Activated T-cell treated with anti-CD3 and anti-CD28 coated beads for 24 hours (primary cell): Measurements from ENCODE around the gene SLC2A13.
"Not testable (repeated sequence)": the region's sequence is repeated elsewhere in the genome, so short reads cannot be mapped to it uniquely, and the experiment has no call there.

ENCODE experiments used
- DNase-seq: peaks from one replicate; pipeline ENCODE4 v3.0.0-alpha.2; 2020; ENCODE audit warnings: low read depth

SLC2A13 gene

GRCh38 chr12:40104461-40105264, 1.2 kb downstream of the SLC2A13 start:
- DNase-seq = no peak

DNA sequence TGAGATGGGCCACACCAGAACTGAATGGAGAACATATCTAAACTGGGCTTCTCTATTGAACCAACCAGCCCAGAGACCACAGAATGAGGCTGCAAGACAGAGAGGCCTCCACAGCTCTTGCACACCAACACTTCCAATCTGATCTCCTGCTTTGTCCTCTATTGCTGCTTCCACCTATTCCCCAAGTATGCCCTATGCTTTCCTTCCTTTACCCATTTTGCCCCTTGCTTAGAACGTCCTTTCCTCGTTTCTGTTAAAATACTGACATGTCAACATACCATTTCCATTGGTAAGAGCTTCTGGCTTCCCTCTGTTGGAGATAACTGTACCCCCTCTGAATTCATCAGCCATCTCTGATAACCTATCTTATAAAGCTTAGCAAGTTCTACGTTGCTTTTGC, 2.8 kb downstream of the SLC2A13 start:
- DNase-seq = no peak

GRCh38 chr12:40101747-40102146, 4.1 kb downstream of the SLC2A13 start:
- no peak for DNase-seq

DNA sequence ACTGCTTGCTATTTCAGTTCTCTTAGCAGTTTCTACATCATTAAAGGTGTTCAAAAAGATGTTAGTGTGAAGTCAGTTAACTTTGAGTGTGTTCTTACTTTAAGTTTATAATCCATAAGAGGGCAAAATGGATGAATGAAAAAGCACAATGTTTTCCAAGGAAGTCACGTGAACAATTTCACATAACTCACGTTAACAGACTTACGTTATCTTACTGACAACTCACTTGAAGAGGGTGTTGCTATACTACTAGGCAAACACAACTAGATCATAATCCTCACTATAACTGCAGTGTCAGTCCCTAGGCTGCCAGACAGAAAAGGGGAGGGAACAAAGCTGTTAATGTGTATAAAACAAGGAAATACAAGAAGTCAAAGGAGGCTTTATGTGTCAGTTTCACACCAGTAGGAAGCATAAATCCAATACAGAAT, 6.4 kb downstream of the SLC2A13 start:
- no peak for DNase-seq

DNA sequence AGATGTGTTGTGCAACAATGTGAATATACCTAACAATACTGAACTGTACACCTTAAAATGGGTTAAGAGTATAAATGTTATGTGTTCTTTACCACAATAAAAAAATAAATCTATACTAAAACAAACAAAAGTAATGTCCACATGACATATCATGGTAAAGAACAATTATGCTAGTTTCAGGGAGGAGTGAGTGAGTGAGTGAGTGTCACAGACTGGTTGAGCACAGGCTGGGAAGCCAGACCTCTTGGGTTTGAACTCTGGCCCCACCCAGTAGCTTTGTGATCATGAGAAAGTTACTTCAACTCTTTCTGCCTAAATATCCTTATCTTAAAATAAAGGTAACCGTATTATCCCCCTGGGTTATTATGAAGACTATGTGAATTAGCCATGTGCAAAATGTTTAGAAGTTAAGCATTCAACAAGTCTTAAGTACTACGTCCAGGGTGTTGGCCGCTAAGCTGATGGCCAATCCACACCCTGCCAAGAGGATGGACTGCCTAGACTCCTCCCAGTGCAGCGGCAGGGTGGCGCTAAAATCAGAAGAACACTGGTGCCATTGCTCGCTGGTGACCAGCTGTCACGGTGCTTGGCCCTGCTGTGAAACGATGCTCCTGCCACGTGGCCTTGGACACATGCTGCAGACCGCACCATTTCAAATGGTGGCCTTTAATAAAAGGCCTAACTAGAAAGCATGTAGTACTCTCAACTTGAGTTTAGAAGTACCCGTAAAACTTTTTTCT, 7.3 kb downstream of the SLC2A13 start:
- no peak for DNase-seq

- no peak for DNase-seq
These were observed 12.4 kb downstream of the SLC2A13 start for GRCh38 chr12:40093512-40093911.

- no peak for DNase-seq
These were observed 19.4 kb downstream of the SLC2A13 start for GRCh38 chr12:40086471-40086870.

GRCh38 chr12:40078266-40078665, 27.6 kb downstream of the SLC2A13 start:
- no peak for DNase-seq

- no peak for DNase-seq
These were observed 30.4 kb downstream of the SLC2A13 start for GRCh38 chr12:40075458-40075857.

DNA sequence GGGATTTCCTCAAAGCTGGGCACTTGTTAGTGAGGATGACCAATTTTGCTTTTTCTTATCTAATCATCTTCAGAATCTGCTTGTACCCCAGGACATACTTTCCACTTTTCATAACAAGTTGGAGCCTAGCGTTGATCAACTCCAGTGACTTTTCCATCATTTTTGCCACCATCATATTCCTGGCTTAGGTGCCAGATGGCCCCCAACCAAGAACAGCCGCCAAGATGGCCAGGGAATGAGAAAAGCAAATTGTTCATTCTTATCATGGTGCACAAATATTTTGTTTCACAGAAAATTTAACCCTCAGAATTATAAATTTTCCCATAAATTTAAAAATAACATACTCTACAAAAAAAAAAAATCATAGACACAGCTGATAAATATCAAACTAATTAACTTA, 37.5 kb downstream of the SLC2A13 start:
- no peak for DNase-seq

DNA sequence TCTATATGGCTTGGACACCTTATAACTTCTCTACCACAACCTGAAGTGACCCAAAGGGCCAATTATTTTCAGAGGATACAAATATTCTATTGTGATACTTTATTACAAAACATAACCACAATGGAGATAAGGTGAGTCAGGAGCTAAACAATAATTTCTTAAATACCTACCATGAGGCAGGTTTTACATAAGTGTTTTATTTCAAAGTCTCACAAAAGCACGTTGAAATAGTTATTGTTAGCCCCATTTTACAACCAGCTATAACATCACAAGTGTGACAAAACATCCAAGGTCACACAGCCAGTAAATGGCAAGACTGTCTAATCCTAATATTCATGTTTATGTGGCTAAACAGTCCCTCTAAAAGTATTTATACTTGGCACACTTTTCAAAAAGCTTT, 40.2 kb downstream of the SLC2A13 start:
- DNase-seq = no peak

GRCh38 chr12:40063414-40063813, 42.5 kb downstream of the SLC2A13 start:
- no peak for DNase-seq

- no peak for DNase-seq
These were observed 47.1 kb downstream of the SLC2A13 start for GRCh38 chr12:40058721-40059190.

DNA sequence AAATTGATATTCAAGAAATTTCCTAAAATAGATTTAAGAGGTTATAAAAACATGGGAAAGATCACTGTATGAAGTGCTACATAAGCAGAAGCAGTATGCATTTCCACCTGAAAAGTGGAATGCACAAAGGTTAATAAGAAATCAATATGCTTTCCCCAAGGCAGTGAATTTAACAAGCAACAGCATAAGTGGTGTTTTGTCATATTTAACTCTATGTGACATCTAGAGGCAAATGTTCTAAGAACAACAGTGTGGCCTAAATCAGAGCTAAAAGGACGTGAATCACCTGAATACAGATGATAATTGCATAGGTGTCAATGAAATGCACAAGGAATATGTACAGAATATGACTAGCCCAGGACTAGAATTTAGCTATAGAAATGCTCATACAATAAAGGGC, 49.5 kb downstream of the SLC2A13 start:
- no peak for DNase-seq

DNA sequence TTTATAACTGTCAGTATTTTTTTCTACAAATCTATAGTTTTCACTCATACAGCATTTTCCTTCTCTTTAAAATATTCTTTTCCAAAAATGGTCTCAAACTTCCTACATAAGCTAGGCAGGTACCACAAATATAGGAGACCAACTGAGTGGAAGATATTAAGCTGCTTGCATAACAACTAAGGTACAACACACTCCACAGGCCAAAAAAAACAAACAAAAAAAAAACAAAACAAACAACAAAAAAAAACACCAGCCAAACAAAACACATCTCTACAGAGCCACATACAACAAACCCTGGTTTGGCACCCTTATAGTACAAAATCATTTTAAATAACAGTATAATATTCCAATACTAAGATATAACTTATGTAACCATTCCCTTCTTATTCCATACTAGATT, 50.1 kb downstream of the SLC2A13 start:
- DNase-seq = no peak

GRCh38 chr12:40055228-40055579, 50.7 kb downstream of the SLC2A13 start:
- DNase-seq = no peak

DNA sequence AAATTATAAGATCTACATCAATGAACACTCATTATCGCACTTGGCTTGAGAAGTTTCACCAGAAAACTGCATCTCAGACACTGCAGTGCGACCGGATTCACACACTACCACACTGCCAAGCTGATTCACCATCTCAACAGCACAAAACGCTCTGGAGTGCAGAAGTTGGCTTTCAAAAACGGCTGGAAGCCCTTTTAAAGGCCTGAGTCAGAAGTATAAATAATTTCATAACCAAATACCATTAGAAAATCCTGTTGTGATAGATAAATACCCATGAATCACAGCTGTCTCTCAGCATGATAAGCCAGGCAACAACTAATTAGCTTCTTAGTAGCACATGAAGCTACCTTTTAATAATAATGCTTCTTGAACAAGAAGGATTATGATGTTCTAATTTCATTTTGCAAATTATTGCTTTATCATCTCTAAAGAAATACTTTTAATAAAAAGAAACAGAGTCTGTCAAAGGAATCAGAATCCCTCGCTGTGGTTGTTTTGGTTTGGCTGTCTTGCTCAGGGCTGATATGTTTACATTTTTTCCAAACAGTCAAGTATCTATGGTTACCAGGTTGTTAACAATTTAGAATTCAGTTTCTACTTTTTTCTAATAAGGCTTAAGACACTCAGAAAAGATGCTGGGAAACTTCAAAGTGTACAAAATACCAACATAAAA, 51.2 kb downstream of the SLC2A13 start:
- no peak for DNase-seq

DNA sequence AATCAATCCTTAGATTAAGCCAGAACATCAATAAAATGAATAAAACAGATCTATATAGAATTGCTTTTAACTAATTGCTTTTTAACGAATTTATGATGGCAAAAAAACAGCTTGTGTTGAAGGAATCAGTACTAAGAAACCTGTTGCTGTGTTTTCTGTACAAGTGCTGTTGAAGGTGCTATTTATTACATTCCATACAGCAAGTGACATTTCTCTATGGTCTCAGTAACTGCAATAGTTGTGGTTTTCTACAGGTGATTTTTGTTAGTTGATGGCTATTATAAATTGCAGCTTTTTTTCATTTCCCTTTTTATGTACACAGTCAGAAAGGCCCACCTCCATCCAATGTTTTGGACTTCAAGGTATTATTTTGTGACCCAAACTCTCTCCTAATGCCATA, 56.6 kb downstream of the SLC2A13 start:
- no peak for DNase-seq

DNA sequence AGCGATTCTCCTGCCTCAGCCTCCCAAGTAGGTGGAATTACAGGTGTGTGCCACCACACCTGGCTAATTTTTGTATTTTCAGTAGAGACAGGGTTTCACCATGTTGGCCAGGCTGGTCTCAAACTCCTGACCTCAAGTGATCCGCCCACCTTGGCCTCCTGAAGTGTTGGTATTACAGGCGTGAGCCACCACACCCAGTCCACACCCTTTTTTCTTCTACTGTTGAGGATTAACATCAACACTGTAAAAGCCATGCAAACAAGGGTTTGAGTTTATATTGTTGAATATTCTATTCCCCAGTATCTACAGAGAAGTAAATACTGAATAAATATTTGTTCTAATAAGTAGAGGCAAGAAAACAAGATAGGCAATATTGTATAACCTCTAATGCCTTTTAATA, 58.9 kb downstream of the SLC2A13 start:
- not testable (repeated sequence) for DNase-seq

GRCh38 chr12:40045656-40046055, 60.2 kb downstream of the SLC2A13 start:
- DNase-seq = no peak

- no peak for DNase-seq
These were observed 61.5 kb downstream of the SLC2A13 start for GRCh38 chr12:40044396-40044795.

DNA sequence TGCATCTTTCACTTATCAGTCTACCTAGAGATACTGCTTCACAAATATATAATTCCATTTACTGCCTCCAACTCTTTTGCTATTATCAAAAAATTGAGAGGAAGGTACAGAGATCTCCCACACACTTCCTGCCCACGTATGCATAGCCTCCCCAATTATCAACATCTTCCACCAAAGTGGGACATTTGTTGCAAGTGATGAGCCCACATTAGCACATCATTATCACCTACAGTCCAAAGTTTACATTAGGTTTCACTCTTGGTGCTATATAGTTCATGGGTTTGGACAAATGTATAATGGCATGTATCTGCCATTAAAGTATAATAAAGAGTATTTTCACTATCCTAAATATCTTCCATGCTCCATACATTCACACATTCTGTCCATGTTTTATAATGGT, 66.3 kb downstream of the SLC2A13 start:
- DNase-seq = no peak

GRCh38 chr12:40038619-40039018, 67.3 kb downstream of the SLC2A13 start:
- DNase-seq = no peak
